Measurements from ENCODE around the gene MVP.

GRCh38 chr16:29864205-29864604 is 43.9 kb downstream of the MVP start:
- TF ChIP-seq POLR2A (IDR thresholded peaks at IDR 0.05), result no peak
- TF ChIP-seq CTCF (IDR thresholded peaks at IDR 0.05), result no peak

All from gastroesophageal sphincter (tissue), 3 donors.